GM12891 (cell line): Measurements from ENCODE around the gene MVD.

Experiments used
- PAX5 ChIP-seq: IDR thresholded peaks from 2 replicates; pipeline ENCODE4 v1.6.1; 2011; ENCODE audit warnings: low read length, moderate library complexity, mild to moderate bottlenecking; ENCODE audit not compliant: insufficient read depth, severe bottlenecking
- POLR2A ChIP-seq: IDR thresholded peaks from 2 replicates; pipeline ENCODE4 v1.6.1; 2011; ENCODE audit warnings: low read depth, low read length, control low read depth
- POLR2AphosphoS5 ChIP-seq: IDR thresholded peaks from 2 replicates; pipeline ENCODE4 v1.6.1; 2011; ENCODE audit warnings: low read depth, low read length, control low read depth
- POU2F2 ChIP-seq: IDR thresholded peaks from 2 replicates; pipeline ENCODE4 v1.6.1; 2011; ENCODE audit warnings: low read depth, mild to moderate bottlenecking, control low read depth, low read length, moderate library complexity
- SPI1 ChIP-seq: IDR thresholded peaks from 2 replicates; pipeline ENCODE4 v1.6.1; 2011; ENCODE audit warnings: low read depth, low read length, control low read depth
- TAF1 ChIP-seq: IDR thresholded peaks from 2 replicates; pipeline ENCODE4 v1.6.1; 2011; ENCODE audit warnings: low read depth, low read length, control low read depth

DNA sequence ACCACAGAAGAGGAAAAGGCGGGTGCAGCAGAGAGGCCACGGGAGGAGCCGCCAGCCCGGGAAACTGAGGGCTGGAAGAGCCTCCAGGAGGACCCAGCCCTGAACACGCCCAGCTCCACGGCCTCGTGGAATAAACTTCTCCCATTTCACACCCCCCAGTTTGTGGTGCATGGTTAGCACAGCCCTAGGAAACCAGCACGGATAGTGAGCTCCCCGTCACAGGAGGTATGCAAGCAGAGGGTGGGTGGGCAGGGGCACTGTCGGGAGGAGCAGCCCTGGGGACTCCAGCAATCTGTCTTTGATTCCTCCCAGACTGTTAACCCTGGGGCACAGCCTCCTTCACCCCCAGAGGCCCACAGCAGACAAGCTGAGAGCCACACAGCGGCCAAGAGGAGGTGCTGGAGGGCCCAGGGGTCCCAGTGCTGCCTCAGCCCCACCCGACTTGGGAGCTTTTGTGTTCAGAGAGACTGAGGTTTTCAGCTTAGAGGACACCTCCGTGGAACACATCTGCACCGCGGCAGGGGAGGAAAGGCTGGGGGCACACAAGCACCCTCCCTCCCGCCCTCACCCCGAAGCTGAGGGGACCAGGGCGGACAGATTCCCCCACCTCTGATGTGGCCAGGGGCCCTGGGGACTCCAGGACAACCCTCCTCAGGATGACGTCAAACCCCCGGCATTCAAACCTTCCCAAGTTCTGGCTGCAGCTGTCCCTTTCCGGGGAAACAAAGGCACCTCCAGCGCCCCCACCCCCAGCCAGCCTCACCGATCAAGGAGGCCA is 26.2 kb downstream of the MVD start:
- TF ChIP-seq POLR2AphosphoS5 (no peak), TAF1 (no peak), POLR2A (no peak), SPI1 (no peak), PAX5 (no peak), POU2F2 (no peak)
